PFSK-1 (cell line): ENCODE measurements around the gene WSCD2.

Source experiments
- FOXP2 ChIP-seq: optimal IDR thresholded peaks from 2 replicates; pipeline ENCODE3; 2011; ENCODE audit warnings: borderline replicate concordance, control low read depth, inconsistent platforms; ENCODE audit not compliant: insufficient read depth; ENCODE audit errors: extremely low read length, extremely low read depth
- POLR2AphosphoS5 ChIP-seq: IDR thresholded peaks from 2 replicates; pipeline ENCODE4 v1.6.1; 2012; ENCODE audit warnings: low read depth, mild to moderate bottlenecking, control low read depth, low read length, moderate library complexity
- SIN3A ChIP-seq: IDR thresholded peaks from 2 replicates; pipeline ENCODE4 v1.6.1; 2012; ENCODE audit warnings: mild to moderate bottlenecking, low read length, moderate library complexity, borderline replicate concordance; ENCODE audit not compliant: insufficient read depth
- TAF1 ChIP-seq: IDR thresholded peaks from 2 replicates; pipeline ENCODE4 v1.6.1; 2012; ENCODE audit warnings: low read length, control low read depth, borderline replicate concordance; ENCODE audit not compliant: insufficient read depth
- TF ChIP-seq, protein P1 (sequence below), 2 experiments: IDR thresholded peaks; 2 replicates each; pipeline versions ENCODE4 v1.6.1 to v1.8.0; 2011 to 2012; ENCODE audit warnings: low read depth in 2 of 2, low read length in 2 of 2, control low read depth in 1 of 2, inconsistent platforms in 1 of 2, mild to moderate bottlenecking in 1 of 2, moderate library complexity in 1 of 2; ENCODE audit not compliant: insufficient read depth in 1 of 2

DNA sequence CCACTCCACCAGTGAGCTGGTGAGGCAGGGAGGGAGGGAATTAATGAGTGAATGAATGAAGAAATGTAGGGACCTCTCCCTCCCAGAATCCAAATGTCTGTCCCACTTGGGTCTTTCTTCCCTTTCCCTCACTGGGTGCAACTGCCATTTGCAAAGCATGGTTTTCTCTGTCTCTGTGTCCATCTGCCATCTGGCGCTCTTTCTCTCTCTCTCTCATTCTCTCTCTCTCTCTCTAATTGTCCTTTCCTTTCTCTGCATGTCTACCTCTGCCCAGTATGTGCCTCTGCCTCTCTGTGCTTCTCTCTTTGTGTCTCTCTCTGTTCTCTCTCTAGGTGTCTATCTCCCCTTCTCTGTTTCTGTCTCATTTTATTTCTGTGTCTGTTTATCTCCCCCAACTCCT, 107.3 kb downstream of the WSCD2 start:
- TF ChIP-seq, protein P1, sequence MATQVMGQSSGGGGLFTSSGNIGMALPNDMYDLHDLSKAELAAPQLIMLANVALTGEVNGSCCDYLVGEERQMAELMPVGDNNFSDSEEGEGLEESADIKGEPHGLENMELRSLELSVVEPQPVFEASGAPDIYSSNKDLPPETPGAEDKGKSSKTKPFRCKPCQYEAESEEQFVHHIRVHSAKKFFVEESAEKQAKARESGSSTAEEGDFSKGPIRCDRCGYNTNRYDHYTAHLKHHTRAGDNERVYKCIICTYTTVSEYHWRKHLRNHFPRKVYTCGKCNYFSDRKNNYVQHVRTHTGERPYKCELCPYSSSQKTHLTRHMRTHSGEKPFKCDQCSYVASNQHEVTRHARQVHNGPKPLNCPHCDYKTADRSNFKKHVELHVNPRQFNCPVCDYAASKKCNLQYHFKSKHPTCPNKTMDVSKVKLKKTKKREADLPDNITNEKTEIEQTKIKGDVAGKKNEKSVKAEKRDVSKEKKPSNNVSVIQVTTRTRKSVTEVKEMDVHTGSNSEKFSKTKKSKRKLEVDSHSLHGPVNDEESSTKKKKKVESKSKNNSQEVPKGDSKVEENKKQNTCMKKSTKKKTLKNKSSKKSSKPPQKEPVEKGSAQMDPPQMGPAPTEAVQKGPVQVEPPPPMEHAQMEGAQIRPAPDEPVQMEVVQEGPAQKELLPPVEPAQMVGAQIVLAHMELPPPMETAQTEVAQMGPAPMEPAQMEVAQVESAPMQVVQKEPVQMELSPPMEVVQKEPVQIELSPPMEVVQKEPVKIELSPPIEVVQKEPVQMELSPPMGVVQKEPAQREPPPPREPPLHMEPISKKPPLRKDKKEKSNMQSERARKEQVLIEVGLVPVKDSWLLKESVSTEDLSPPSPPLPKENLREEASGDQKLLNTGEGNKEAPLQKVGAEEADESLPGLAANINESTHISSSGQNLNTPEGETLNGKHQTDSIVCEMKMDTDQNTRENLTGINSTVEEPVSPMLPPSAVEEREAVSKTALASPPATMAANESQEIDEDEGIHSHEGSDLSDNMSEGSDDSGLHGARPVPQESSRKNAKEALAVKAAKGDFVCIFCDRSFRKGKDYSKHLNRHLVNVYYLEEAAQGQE (IDR thresholded peaks at IDR 0.05; ENCODE audit: insufficient read depth in 1 of 2, low read depth in 2 of 2, low read length in 2 of 2) = no peak
- no peak for TF ChIP-seq SIN3A
- no peak for TF ChIP-seq TAF1
- no peak for TF ChIP-seq POLR2AphosphoS5
- no peak for TF ChIP-seq FOXP2
